AG09319 (cell line): ENCODE data around the gene HIP1R.

Experiments
- DNase-seq: peaks from one replicate; pipeline ENCODE4 v3.0.0-alpha.2; 2010; ENCODE audit warnings: low read depth; ENCODE audit errors: extremely low read depth
- CTCF ChIP-seq: IDR thresholded peaks from 2 replicates; pipeline ENCODE4 v1.5.1; 2011; ENCODE audit warnings: low read depth, mild to moderate bottlenecking, inconsistent platforms, low read length, moderate library complexity

The HIP1R gene, protein sequence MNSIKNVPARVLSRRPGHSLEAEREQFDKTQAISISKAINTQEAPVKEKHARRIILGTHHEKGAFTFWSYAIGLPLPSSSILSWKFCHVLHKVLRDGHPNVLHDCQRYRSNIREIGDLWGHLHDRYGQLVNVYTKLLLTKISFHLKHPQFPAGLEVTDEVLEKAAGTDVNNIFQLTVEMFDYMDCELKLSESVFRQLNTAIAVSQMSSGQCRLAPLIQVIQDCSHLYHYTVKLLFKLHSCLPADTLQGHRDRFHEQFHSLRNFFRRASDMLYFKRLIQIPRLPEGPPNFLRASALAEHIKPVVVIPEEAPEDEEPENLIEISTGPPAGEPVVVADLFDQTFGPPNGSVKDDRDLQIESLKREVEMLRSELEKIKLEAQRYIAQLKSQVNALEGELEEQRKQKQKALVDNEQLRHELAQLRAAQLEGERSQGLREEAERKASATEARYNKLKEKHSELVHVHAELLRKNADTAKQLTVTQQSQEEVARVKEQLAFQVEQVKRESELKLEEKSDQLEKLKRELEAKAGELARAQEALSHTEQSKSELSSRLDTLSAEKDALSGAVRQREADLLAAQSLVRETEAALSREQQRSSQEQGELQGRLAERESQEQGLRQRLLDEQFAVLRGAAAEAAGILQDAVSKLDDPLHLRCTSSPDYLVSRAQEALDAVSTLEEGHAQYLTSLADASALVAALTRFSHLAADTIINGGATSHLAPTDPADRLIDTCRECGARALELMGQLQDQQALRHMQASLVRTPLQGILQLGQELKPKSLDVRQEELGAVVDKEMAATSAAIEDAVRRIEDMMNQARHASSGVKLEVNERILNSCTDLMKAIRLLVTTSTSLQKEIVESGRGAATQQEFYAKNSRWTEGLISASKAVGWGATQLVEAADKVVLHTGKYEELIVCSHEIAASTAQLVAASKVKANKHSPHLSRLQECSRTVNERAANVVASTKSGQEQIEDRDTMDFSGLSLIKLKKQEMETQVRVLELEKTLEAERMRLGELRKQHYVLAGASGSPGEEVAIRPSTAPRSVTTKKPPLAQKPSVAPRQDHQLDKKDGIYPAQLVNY

GRCh38 chr12:122834921-122835749, at the start of gene HIP1R:
HIP1R (plus strand) TSS chr12:122835457; CDS start chr12:122835551, 94 bp downstream.
- no peak for TF ChIP-seq CTCF
- no peak for DNase-seq

- TF ChIP-seq CTCF: no peak
- no peak for DNase-seq
These were observed 49.8 kb upstream of the HIP1R start for GRCh38 chr12:122785503-122785902.

GRCh38 chr12:122788387-122788786, 46.9 kb upstream of the HIP1R start:
- no peak for DNase-seq

GRCh38 chr12:122789637-122790036, 45.6 kb upstream of the HIP1R start:
- no peak for DNase-seq
- TF ChIP-seq CTCF: no peak

More at GRCh38 chr12:122788387-122788786, 46.9 kb upstream of the HIP1R start:
- TF ChIP-seq CTCF: no peak

GRCh38 chr12:122790393-122791075, 44.7 kb upstream of the HIP1R start:
- DNase-seq: no peak
- no peak for TF ChIP-seq CTCF

- TF ChIP-seq CTCF: peak; percentile 55
- DNase-seq: no peak
These were observed 41.6 kb upstream of the HIP1R start for GRCh38 chr12:122793685-122794106.
